Endothelial cell of umbilical vein (primary cell): ENCODE data around the gene RAI1. TPM values are rescaled to one million over a fixed set of nuclear protein-coding genes. Genes with fewer than 3 reads are reported as not detected.

Source experiments
- BruUV-seq: library from RNA; stranded (reverse); fragments of 400-500 nt; replicated peaks from 2 replicates; lab custom pipeline; 2021; lab: Mats Ljungman, UMichigan
- CTCF ChIA-PET: fragments of 300-600, 350-600 bp; sonication (Branson Sonifier 250); formaldehyde crosslinking; loops from one replicate; lab custom pipeline; 2021; ENCODE audit warnings: antibody characterized with exemption, inconsistent platforms; lab: Charles Lee
- POLR2A ChIA-PET: fragments of 300-600, 350-600 bp; sonication (Branson Sonifier 250); formaldehyde crosslinking; loops from one replicate; lab custom pipeline; 2021; ENCODE audit warnings: antibody characterized with exemption, inconsistent platforms; lab: Charles Lee
- DNase-seq: peaks from one replicate; pipeline ENCODE4 v3.0.0-alpha.2; 2011; ENCODE audit warnings: low read depth, low spot score
- FAIRE-seq: peaks from 2 replicates; lab custom pipeline; 2011; peaks lifted over from hg19 to GRCh38; lab: Jason Lieb, UNC
- H2AFZ ChIP-seq: 2 replicates; pipeline ENCODE4 v1.6.0; 2012; ENCODE audit warnings: low read depth, low read length, control low read depth, inconsistent platforms
- H3K27ac ChIP-seq: 2 replicates; pipeline ENCODE4 v1.5.1; 2011; ENCODE audit warnings: low read depth, mild to moderate bottlenecking, control low read depth, low read length, moderate library complexity; ENCODE audit not compliant: insufficient read depth
- H3K27me3 ChIP-seq, 2 experiments: 2 replicates each; pipeline versions ENCODE4 v1.6.0 to v1.6.1; 2011; ENCODE audit warnings: low read length in 2 of 2, mixed read lengths in 1 of 2; ENCODE audit not compliant: control insufficient read depth in 2 of 2, insufficient read depth in 2 of 2
- H3K36me3 ChIP-seq, 2 experiments: 2 replicates in 1 of 2; 3 replicates in 1 of 2; pipeline ENCODE4 v1.5.1; 2011; ENCODE audit warnings: low read length in 2 of 2, mild to moderate bottlenecking in 1 of 2, moderate library complexity in 1 of 2; ENCODE audit not compliant: control insufficient read depth in 2 of 2, insufficient read depth in 2 of 2; ENCODE audit errors: extremely low read depth in 1 of 2
- H3K4me1 ChIP-seq: 3 replicates; pipeline ENCODE4 v1.5.1; 2011; ENCODE audit warnings: mild to moderate bottlenecking, low read length; ENCODE audit not compliant: control insufficient read depth, insufficient read depth; ENCODE audit errors: extremely low read depth
- H3K4me2 ChIP-seq: 2 replicates; pipeline ENCODE4 v1.6.1; 2011; ENCODE audit warnings: low read length, control low read depth, mixed read lengths; ENCODE audit not compliant: insufficient read depth
- H3K4me3 ChIP-seq, 3 experiments: fragments of 200-600 bp in 1 of 3; sonication (generic), shearing (Covaris generic) in 1 of 3; replicated peaks in 1 of 3; 2 replicates each; pipeline ENCODE4 v1.5.1; 2011 to 2016; ENCODE audit warnings: control low read depth in 3 of 3, low read length in 3 of 3, mild to moderate bottlenecking in 2 of 3, inconsistent platforms in 1 of 3, low read depth in 1 of 3, moderate library complexity in 1 of 3; ENCODE audit not compliant: insufficient read depth in 1 of 3
- H3K79me2 ChIP-seq: 2 replicates; pipeline ENCODE4 v1.6.0; 2012; ENCODE audit warnings: low read length, inconsistent platforms; ENCODE audit not compliant: control insufficient read depth, insufficient read depth
- H3K9ac ChIP-seq: replicated peaks from 2 replicates; pipeline ENCODE3; 2011; ENCODE audit warnings: low read length, control low read depth; ENCODE audit not compliant: insufficient read depth; ENCODE audit errors: extremely low read depth
- H3K9me1 ChIP-seq: replicated peaks from 3 replicates; pipeline ENCODE4 v1.6.0; 2011; ENCODE audit warnings: mild to moderate bottlenecking, low read length; ENCODE audit not compliant: control insufficient read depth, insufficient read depth; ENCODE audit errors: extremely low read depth
- H3K9me3 ChIP-seq: replicated peaks from 2 replicates; pipeline ENCODE4 v1.5.1; 2012; ENCODE audit warnings: low read length, inconsistent platforms; ENCODE audit not compliant: control insufficient read depth, insufficient read depth
- H4K20me1 ChIP-seq: replicated peaks from 2 replicates; pipeline ENCODE3; 2011; ENCODE audit warnings: mild to moderate bottlenecking, low read length; ENCODE audit not compliant: control insufficient read depth, insufficient read depth; ENCODE audit errors: extremely low read depth
- EZH2 ChIP-seq: IDR thresholded peaks from 2 replicates; pipeline ENCODE4 v1.6.1; 2012; ENCODE audit warnings: borderline replicate concordance, low read depth, mild to moderate bottlenecking, moderate library complexity, low read length, inconsistent platforms; ENCODE audit not compliant: severe bottlenecking
- FOS ChIP-seq: IDR thresholded peaks from 2 replicates; pipeline ENCODE4 v1.6.1; 2011; ENCODE audit warnings: mild to moderate bottlenecking, low read length, moderate library complexity, borderline replicate concordance; ENCODE audit not compliant: insufficient read depth
- GATA2 ChIP-seq: IDR thresholded peaks from 2 replicates; pipeline ENCODE4 v1.7.0; 2011; ENCODE audit warnings: low read depth, mild to moderate bottlenecking, moderate library complexity, mixed read lengths, low read length; ENCODE audit not compliant: insufficient read length, insufficient read depth
- JUN ChIP-seq: IDR thresholded peaks from 2 replicates; pipeline ENCODE4 v1.6.1; 2011; ENCODE audit warnings: borderline replicate concordance, low read depth; ENCODE audit not compliant: insufficient read length, insufficient read depth
- MYC ChIP-seq: IDR thresholded peaks from one replicate; pipeline ENCODE4 v1.6.1; 2011; ENCODE audit warnings: mild to moderate bottlenecking, low read depth, low read length
- POLR2A ChIP-seq: IDR thresholded peaks from 2 replicates; pipeline ENCODE4 v1.6.1; 2012; ENCODE audit warnings: low read depth, mild to moderate bottlenecking, control low read depth, low read length
- POLR2AphosphoS5 ChIP-seq: IDR thresholded peaks from 2 replicates; pipeline ENCODE4 v1.6.1; 2012; ENCODE audit warnings: low read depth, mild to moderate bottlenecking, control low read depth, low read length, moderate library complexity; ENCODE audit not compliant: insufficient read depth
- dilution Hi-C: fragments of 300-500 bp; cut with MboI; formaldehyde crosslinking; loops from one replicate; pipeline ENCODE4 v1.15.0; 2019; ENCODE audit warnings: low sequenced_read_pairs; ENCODE audit not compliant: extremely low pct_ligation_motif_present
- intact Hi-C: fragments of 100-400 bp; cut with micrococcal nuclease; formaldehyde crosslinking; loops from one replicate; pipeline ENCODE4 v1.10.0; 2022
- polyA plus RNA-seq, 4 experiments: library from polyadenylated mRNA; depleted of rRNA in 3 of 4; stranded (reverse) in 3 of 4; unstranded in 1 of 4; fragments of >200 nt; gene quantifications; 2 replicates each; pipeline versions ENCODE4 v1.2.1 to v1.2.3, GENCODE V29; 2011 to 2012; ENCODE audit warnings: missing spikeins in 1 of 4
- total RNA-seq: library from RNA; stranded (reverse); gene quantifications from 2 replicates; pipeline ENCODE4 v1.2.3, GENCODE V29; 2021
- TF ChIP-seq, protein P1 (sequence below): IDR thresholded peaks from 2 replicates; pipeline ENCODE4 v1.6.1; 2011; ENCODE audit not compliant: insufficient read depth, insufficient read length
- TF ChIP-seq, protein P2 (sequence below), 2 donors: IDR thresholded peaks; 1 replicate in 1 of 2; 2 replicates in 1 of 2; pipeline ENCODE4 v1.5.1; 2011; ENCODE audit warnings: low read length in 2 of 2, mild to moderate bottlenecking in 2 of 2, moderate library complexity in 2 of 2, control low read depth in 1 of 2, inconsistent platforms in 1 of 2, low read depth in 1 of 2; ENCODE audit not compliant: insufficient read depth in 1 of 2; ENCODE audit errors: extremely low read depth in 1 of 2

RAI1 gene
- total and polyA plus RNA-seq, 2 donors (not counting 3 experiments of a cell fraction or from before 2014, with no cell fraction given): 7.8 to 43.3 TPM

DNA sequence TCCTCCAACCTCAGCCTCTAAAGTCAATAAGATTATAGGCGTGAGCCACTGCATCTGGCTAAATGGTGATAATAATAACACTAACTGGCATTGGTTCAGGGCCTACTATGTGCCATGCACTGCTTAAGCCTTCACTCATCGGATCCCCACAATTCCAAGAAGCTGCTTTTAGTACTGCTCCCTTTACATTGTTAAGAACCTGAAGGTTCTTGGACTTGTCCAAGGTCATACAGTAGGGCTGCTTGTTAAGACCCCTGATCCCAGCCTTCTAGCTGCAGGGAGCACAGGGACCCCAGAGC is 149.0 kb downstream of the RAI1 start:
- BruUV-seq: no TSS peak
- dilution Hi-C loops (no loop called here), intact Hi-C loops (no loop called here)
- Histone ChIP-seq H3K4me3 (no peak overlapping the region), H3K9ac (no peak overlapping the region), H3K4me2 (no peak overlapping the region), H3K9me1 (no peaks in the 10 kb centered on the region), H3K27me3 (no peaks in the 10 kb centered on the region), H3K9me3 (no peaks in the 10 kb centered on the region), H3K36me3 (peaks cover 0 to 3% of the 10 kb centered on the region in 2 experiments), H3K4me1 (peaks cover 12% of the 10 kb centered on the region), H3K27ac (no peak overlapping the region), H2AFZ (no peak overlapping the region), H4K20me1 (no peaks in the 10 kb centered on the region), H3K79me2 (peaks cover 81% of the 10 kb centered on the region)
- DNase-seq (no peak), FAIRE-seq (no peak)
- CTCF ChIA-PET: interaction anchor here (1.4 to 1.8 kb wide), 3 partner anchors 10 to 89 kb away, joined by 3 to 4 read pairs (median 4); no protein-coding TSS in a partner anchor
- POLR2A ChIA-PET: no interaction called here
- TF ChIP-seq POLR2A (no peak), JUN (no peak), EZH2 (no peak), GATA2 (no peak), MYC (no peak), POLR2AphosphoS5 (no peak), FOS (no peak)
- TF ChIP-seq, protein P1, sequence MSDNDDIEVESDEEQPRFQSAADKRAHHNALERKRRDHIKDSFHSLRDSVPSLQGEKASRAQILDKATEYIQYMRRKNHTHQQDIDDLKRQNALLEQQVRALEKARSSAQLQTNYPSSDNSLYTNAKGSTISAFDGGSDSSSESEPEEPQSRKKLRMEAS: no peak
- TF ChIP-seq, protein P2, sequence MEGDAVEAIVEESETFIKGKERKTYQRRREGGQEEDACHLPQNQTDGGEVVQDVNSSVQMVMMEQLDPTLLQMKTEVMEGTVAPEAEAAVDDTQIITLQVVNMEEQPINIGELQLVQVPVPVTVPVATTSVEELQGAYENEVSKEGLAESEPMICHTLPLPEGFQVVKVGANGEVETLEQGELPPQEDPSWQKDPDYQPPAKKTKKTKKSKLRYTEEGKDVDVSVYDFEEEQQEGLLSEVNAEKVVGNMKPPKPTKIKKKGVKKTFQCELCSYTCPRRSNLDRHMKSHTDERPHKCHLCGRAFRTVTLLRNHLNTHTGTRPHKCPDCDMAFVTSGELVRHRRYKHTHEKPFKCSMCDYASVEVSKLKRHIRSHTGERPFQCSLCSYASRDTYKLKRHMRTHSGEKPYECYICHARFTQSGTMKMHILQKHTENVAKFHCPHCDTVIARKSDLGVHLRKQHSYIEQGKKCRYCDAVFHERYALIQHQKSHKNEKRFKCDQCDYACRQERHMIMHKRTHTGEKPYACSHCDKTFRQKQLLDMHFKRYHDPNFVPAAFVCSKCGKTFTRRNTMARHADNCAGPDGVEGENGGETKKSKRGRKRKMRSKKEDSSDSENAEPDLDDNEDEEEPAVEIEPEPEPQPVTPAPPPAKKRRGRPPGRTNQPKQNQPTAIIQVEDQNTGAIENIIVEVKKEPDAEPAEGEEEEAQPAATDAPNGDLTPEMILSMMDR (IDR thresholded peaks at IDR 0.05; ENCODE audit: extremely low read depth in 1 of 2, insufficient read depth in 1 of 2, low read depth in 1 of 2, low read length in 2 of 2): no peak
